NCI-H2171 (cell line): ENCODE data around the gene OR2L8.

Experiments used
- DNase-seq: peaks from one replicate; lab custom pipeline; 2025; lab: John Stamatoyannopoulos, UW

Gene OR2L8

DNA sequence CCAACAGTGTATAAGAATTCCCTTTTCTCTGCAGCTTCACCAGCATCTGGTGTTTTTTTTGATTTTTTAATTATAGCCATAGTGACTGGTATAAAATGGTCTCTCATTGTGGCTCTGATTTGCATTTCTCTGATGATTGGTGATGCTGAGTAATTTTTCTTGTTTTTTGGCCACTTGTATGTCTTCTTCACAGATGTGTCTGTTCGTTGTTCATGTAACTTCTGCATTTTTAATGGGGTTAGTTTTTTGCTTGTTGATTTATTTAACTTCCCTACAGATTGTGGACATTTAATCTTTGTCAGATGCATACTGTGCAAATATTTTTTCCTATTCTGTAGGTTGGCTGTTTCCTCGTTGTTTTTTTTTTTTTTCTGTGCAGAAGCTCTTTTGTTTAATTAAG is 44.3 kb downstream of the OR2L8 start:
- DNase-seq: no peak

- no peak for DNase-seq
Observed at GRCh38 chr1:247998811-247999210, 50.2 kb downstream of the OR2L8 start.
